ENCODE data around the gene BMAL1. TPM values are rescaled to one million over a fixed set of nuclear protein-coding genes. Genes with fewer than 3 reads are reported as not detected.

Gene BMAL1
- total RNA-seq, 1 experiment from 2014 or later: 8.3 TPM

- CTCF ChIA-PET: interaction anchor here (1.1 kb wide), 1 partner anchor 11 kb away, joined by 3 read pairs; no protein-coding TSS in a partner anchor
- POLR2A ChIA-PET: no interaction called here
- Mint-ChIP-seq H3K4me1 (peaks cover 7% of the 10 kb centered on the region; the same call in 1 of the 2 replicates), H3K27ac (peak overlapping the region; percentile 54; the same call in 1 of the 2 replicates), H3K27me3 (ENCODE audit: low read depth) (no peaks in the 10 kb centered on the region), H3K36me3 (no peaks in the 10 kb centered on the region), H3K4me3 (no peak overlapping the region), H3K9me3 (no peaks in the 10 kb centered on the region)
- DNase-seq (ENCODE audit: low spot score) (no peak), ATAC-seq (no peak)
- TF ChIP-seq ATF1 (CRISPR knock-in tag; IDR thresholded peaks at IDR 0.05): no peak
- TF ChIP-seq ZNF512 (CRISPR knock-in tag; IDR thresholded peaks at IDR 0.05; ENCODE audit: borderline replicate concordance): no peak
- no peak for TF ChIP-seq GRHL2 (CRISPR knock-in tag; IDR thresholded peaks at IDR 0.05; ENCODE audit: insufficient replicate concordance, severe bottlenecking)
- no peak for TF ChIP-seq KAT7 (CRISPR knock-in tag; IDR thresholded peaks at IDR 0.05; ENCODE audit: borderline replicate concordance)
- TF ChIP-seq EMX1 (CRISPR knock-in tag; IDR thresholded peaks at IDR 0.05): no peak
- no peak for TF ChIP-seq TP53 (CRISPR knock-in tag; IDR thresholded peaks at IDR 0.05)
- TF ChIP-seq SMAD3 (CRISPR knock-in tag; IDR thresholded peaks at IDR 0.05; ENCODE audit: borderline replicate concordance): no peak
- TF ChIP-seq ZBTB43 (CRISPR knock-in tag; IDR thresholded peaks at IDR 0.05): no peak
- no peak for TF ChIP-seq FOXJ3 (CRISPR knock-in tag; IDR thresholded peaks at IDR 0.05; ENCODE audit: borderline replicate concordance)
- TF ChIP-seq, protein P1, sequence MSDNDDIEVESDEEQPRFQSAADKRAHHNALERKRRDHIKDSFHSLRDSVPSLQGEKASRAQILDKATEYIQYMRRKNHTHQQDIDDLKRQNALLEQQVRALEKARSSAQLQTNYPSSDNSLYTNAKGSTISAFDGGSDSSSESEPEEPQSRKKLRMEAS (CRISPR knock-in tag; IDR thresholded peaks at IDR 0.05): no peak
- TF ChIP-seq CTCF (IDR thresholded peaks at IDR 0.05): no peak
- no peak for TF ChIP-seq ARID4B (CRISPR knock-in tag; IDR thresholded peaks at IDR 0.05; ENCODE audit: borderline replicate concordance)
- no peak for TF ChIP-seq HMGXB4 (CRISPR knock-in tag; IDR thresholded peaks at IDR 0.05)
- TF ChIP-seq, protein P2, sequence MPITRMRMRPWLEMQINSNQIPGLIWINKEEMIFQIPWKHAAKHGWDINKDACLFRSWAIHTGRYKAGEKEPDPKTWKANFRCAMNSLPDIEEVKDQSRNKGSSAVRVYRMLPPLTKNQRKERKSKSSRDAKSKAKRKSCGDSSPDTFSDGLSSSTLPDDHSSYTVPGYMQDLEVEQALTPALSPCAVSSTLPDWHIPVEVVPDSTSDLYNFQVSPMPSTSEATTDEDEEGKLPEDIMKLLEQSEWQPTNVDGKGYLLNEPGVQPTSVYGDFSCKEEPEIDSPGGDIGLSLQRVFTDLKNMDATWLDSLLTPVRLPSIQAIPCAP (CRISPR knock-in tag; IDR thresholded peaks at IDR 0.05): no peak
- no peak for TF ChIP-seq ZBTB21 (CRISPR knock-in tag; IDR thresholded peaks at IDR 0.05; ENCODE audit: borderline replicate concordance)
- TF ChIP-seq MLX (CRISPR knock-in tag; IDR thresholded peaks at IDR 0.05): no peak
- no peak for TF ChIP-seq SP1 (CRISPR knock-in tag; conservative IDR thresholded peaks at IDR 0.05)
- TF ChIP-seq CREM (CRISPR knock-in tag; IDR thresholded peaks at IDR 0.05): no peak
- TF ChIP-seq FOXK1 (CRISPR knock-in tag; IDR thresholded peaks at IDR 0.05): no peak
Observed at GRCh38 chr11:13324141-13324540, 46.6 kb downstream of the BMAL1 start.

All from WTC11 (cell line).